ENCODE results near the gene C9orf43.
A peak's percentile ranks its signal among the peaks of the same experiment; 100 is the strongest.
"Not testable (repeated sequence)": the region's sequence is repeated elsewhere in the genome, so short reads cannot be mapped to it uniquely, and the experiment has no call there.

Gene C9orf43

DNA sequence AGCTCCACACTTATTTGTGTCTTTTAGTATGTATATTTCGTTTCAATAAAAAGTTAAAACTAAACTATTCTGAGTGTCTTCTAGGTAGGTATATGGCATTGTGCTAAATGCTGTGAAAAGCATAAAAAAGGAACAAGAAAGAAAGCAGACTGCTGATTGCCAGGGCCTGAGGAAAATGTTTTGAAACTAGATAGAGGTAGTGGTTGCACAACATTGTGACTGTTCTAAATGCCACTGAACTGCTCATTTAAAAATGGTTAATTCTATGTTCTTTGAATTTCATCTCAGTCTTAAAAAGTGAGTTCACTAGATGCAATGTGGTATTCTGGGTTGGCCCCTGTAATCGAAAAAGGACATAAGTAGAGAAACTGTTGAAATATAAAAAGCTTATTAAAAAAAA is 6.9 kb upstream of the C9orf43 start:
- H4K20me1 ChIP-seq (ENCODE audit: insufficient read depth, low read length, poor library complexity, severe bottlenecking): peaks cover 5% of the 10 kb centered on the region
- H3K4me3 ChIP-seq (ENCODE audit: low read length, poor library complexity, severe bottlenecking): no peak overlapping the region
- H3K4me1 ChIP-seq (ENCODE audit: insufficient read depth, low read length, poor library complexity, severe bottlenecking): peaks cover 39% of the 10 kb centered on the region
- no peaks in the 10 kb centered on the region for H3K9me3 ChIP-seq (ENCODE audit: insufficient read depth, low read depth, low read length)
- no peaks in the 10 kb centered on the region for H3K27me3 ChIP-seq (ENCODE audit: insufficient read depth, low read length, poor library complexity, severe bottlenecking)
- no peak overlapping the region for H3K4me2 ChIP-seq (ENCODE audit: low read depth, low read length, poor library complexity, severe bottlenecking)
- H3K79me2 ChIP-seq (ENCODE audit: insufficient read depth, low read length): peaks cover 38% of the 10 kb centered on the region
- no peaks in the 10 kb centered on the region for H3K9me2 ChIP-seq (replicated peaks; ENCODE audit: low read depth, low read length)
- TF ChIP-seq, protein P1, sequence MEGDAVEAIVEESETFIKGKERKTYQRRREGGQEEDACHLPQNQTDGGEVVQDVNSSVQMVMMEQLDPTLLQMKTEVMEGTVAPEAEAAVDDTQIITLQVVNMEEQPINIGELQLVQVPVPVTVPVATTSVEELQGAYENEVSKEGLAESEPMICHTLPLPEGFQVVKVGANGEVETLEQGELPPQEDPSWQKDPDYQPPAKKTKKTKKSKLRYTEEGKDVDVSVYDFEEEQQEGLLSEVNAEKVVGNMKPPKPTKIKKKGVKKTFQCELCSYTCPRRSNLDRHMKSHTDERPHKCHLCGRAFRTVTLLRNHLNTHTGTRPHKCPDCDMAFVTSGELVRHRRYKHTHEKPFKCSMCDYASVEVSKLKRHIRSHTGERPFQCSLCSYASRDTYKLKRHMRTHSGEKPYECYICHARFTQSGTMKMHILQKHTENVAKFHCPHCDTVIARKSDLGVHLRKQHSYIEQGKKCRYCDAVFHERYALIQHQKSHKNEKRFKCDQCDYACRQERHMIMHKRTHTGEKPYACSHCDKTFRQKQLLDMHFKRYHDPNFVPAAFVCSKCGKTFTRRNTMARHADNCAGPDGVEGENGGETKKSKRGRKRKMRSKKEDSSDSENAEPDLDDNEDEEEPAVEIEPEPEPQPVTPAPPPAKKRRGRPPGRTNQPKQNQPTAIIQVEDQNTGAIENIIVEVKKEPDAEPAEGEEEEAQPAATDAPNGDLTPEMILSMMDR (conservative IDR thresholded peaks at IDR 0.05; ENCODE audit: low read length): no peak
- TF ChIP-seq EZH2phosphoT487 (IDR thresholded peaks at IDR 0.05; ENCODE audit: borderline replicate concordance): no peak
- H3K36me3 ChIP-seq (ENCODE audit: insufficient read depth, low read length): peaks cover 9% of the 10 kb centered on the region; the same call in 1 of the 2 replicates
- no peak overlapping the region for H2AFZ ChIP-seq (ENCODE audit: low read length)
- no peak overlapping the region for H3K9ac ChIP-seq (ENCODE audit: low read depth, low read length, poor library complexity, severe bottlenecking)
- peaks cover 3% of the 10 kb centered on the region; the same call in 1 of the 2 replicates for H3F3A ChIP-seq (ENCODE audit: low read depth)

DNA sequence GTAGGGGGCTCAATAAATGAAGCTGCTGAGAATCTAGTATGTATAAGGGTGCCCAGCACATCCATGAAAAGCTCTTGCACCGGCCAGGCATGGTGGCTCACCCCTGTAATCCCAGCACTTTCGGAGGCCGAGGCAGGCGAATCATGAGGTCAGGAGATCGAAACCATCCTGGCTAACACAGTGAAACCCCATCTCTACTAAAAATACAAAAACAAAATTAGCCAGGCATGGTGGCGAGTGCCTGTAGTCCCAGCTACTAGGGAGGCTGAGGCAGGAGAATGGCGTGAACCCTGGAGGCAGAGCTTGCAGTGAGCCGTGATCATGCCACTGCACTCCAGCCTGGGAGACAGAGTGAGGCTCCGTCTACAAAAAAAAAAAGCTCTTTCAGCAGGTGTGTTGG is 4.2 kb upstream of the C9orf43 start:
- H3K36me3 ChIP-seq (ENCODE audit: insufficient read depth, low read length): peaks cover 10% of the 10 kb centered on the region; the same call in 1 of the 2 replicates
- peaks cover 34% of the 10 kb centered on the region for H3K4me1 ChIP-seq (ENCODE audit: insufficient read depth, low read length, poor library complexity, severe bottlenecking)
- H3K4me3 ChIP-seq (ENCODE audit: low read length, poor library complexity, severe bottlenecking); H3F3A ChIP-seq (ENCODE audit: low read depth); H3K9ac ChIP-seq (ENCODE audit: low read depth, low read length, poor library complexity, severe bottlenecking); H3K27me3 ChIP-seq (ENCODE audit: insufficient read depth, low read length, poor library complexity, severe bottlenecking); H3K4me2 ChIP-seq (ENCODE audit: low read depth, low read length, poor library complexity, severe bottlenecking); H3K9me3 ChIP-seq (ENCODE audit: insufficient read depth, low read depth, low read length); H3K9me2 ChIP-seq (replicated peaks; ENCODE audit: low read depth, low read length); H2AFZ ChIP-seq (ENCODE audit: low read length): not testable (repeated sequence)
- H4K20me1 ChIP-seq (ENCODE audit: insufficient read depth, low read length, poor library complexity, severe bottlenecking): peaks cover 17% of the 10 kb centered on the region
- H3K79me2 ChIP-seq (ENCODE audit: insufficient read depth, low read length): peaks cover 33% of the 10 kb centered on the region

DNA sequence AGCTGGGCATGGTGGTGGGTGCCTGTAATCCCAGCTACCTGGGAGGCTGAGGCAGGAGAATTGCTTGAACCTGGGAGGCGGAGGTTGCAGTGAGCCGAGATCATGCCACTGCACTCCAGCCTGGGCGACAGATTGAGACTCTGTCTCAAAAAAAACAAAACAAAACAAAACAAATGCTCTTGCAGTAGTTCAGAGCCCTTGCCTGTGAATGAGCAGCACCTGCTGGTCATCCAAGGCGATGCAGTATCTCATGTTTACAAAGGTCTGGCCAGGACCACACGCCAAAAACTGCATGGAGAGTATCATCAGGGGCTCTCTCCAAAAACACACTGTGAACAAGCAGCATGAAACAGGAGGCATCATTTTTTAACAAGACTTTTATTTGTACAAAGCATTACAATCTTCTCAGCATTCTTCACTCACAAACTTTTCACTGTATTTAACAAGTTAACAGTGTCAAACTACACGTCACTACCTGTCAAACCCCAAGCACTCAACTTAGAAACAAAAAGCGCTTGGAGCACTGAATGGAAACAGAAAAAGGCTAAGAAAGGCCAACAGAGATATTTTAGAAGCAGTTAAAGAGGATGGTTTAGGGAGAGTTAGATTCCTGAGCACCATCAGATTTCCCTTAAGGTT is 3.6 kb upstream of the C9orf43 start:
- H3K4me3 ChIP-seq (ENCODE audit: low read length, poor library complexity, severe bottlenecking): peak overlapping the region; percentile 89
- peak overlapping the region; percentile 99 for H3K4me2 ChIP-seq (ENCODE audit: low read depth, low read length, poor library complexity, severe bottlenecking)

More for the DNA sequence above, 3.6 kb upstream of the C9orf43 start:
- Histone ChIP-seq H3K36me3 (ENCODE audit: insufficient read depth, low read length) (peaks cover 10% of the 10 kb centered on the region; the same call in 1 of the 2 replicates), H4K20me1 (ENCODE audit: insufficient read depth, low read length, poor library complexity, severe bottlenecking) (peaks cover 17% of the 10 kb centered on the region), H3K79me2 (ENCODE audit: insufficient read depth, low read length) (peaks cover 33% of the 10 kb centered on the region), H3K9ac (ENCODE audit: low read depth, low read length, poor library complexity, severe bottlenecking) (peak overlapping the region; percentile 9), H3K4me1 (ENCODE audit: insufficient read depth, low read length, poor library complexity, severe bottlenecking) (peaks cover 36% of the 10 kb centered on the region)
- not testable (repeated sequence) for H3K9me3 ChIP-seq (ENCODE audit: insufficient read depth, low read depth, low read length); H2AFZ ChIP-seq (ENCODE audit: low read length); H3K27me3 ChIP-seq (ENCODE audit: insufficient read depth, low read length, poor library complexity, severe bottlenecking); H3K9me2 ChIP-seq (replicated peaks; ENCODE audit: low read depth, low read length); H3F3A ChIP-seq (ENCODE audit: low read depth)
- TF ChIP-seq, protein P1 (conservative IDR thresholded peaks at IDR 0.05; ENCODE audit: low read length): peak; percentile 71
